SK-N-SH treated with all-trans-retinoic acid at 6 μM for 48 hours (cell line): Measurements from ENCODE around the gene ABHD6.

ENCODE experiments used
- ATAC-seq: fragments of 200-7000 bp; cut with Tn5 transposase; 3 replicates; pipeline ENCODE4 v1.9.1; 2020; ENCODE audit warnings: mild to moderate bottlenecking, moderate library complexity
- ARNTL ChIP-seq: fragments of 450-650 bp; formaldehyde crosslinking; IDR thresholded peaks from 2 replicates; pipeline ENCODE4 v1.5.0; 2020; ENCODE audit warnings: low read depth, mild to moderate bottlenecking, moderate library complexity, borderline replicate concordance
- BACH2 ChIP-seq: fragments of 250-450 bp; sonication (Bioruptor Pico); IDR thresholded peaks from 2 replicates; pipeline ENCODE4 v1.9.0; 2021; ENCODE audit warnings: mild to moderate bottlenecking, borderline replicate concordance
- ESRRG ChIP-seq: fragments of 250-450 bp; sonication (Bioruptor Pico); IDR thresholded peaks from 2 replicates; pipeline ENCODE4 v1.6.1; 2021; ENCODE audit warnings: mild to moderate bottlenecking
- ISL1 ChIP-seq: fragments of 250-450 bp; sonication (Bioruptor Pico); IDR thresholded peaks from 2 replicates; pipeline ENCODE4 v2.1.2; 2022; ENCODE audit warnings: mild to moderate bottlenecking, moderate library complexity
- OSR1 ChIP-seq: fragments of 250-450 bp; sonication (Bioruptor Pico); IDR thresholded peaks from 2 replicates; pipeline ENCODE4 v1.8.0; 2022; ENCODE audit warnings: moderate library complexity, mild to moderate bottlenecking, inconsistent platforms
- RARB ChIP-seq: fragments of 250-450 bp; sonication (Bioruptor Pico); IDR thresholded peaks from 2 replicates; pipeline ENCODE4 v1.8.0; 2021; ENCODE audit warnings: mild to moderate bottlenecking, moderate library complexity
- SNAI2 ChIP-seq: fragments of 250-450 bp; sonication (Bioruptor Pico); IDR thresholded peaks from 2 replicates; pipeline ENCODE4 v1.5.0; 2020; ENCODE audit warnings: mild to moderate bottlenecking, moderate library complexity
- TCF4 ChIP-seq: fragments of 250-450 bp; sonication (Bioruptor Pico); IDR thresholded peaks from 2 replicates; pipeline ENCODE4 v1.8.0; 2021; ENCODE audit warnings: mild to moderate bottlenecking, moderate library complexity, borderline replicate concordance
- TOX ChIP-seq: fragments of 250-450 bp; sonication (Bioruptor Pico); IDR thresholded peaks from 2 replicates; pipeline ENCODE4 v1.8.0; 2021; ENCODE audit warnings: mild to moderate bottlenecking, moderate library complexity, borderline replicate concordance
- ZC3H10 ChIP-seq: fragments of 250-450 bp; sonication (Bioruptor Pico); IDR thresholded peaks from 2 replicates; pipeline ENCODE4 v1.5.1; 2021; ENCODE audit warnings: mild to moderate bottlenecking, moderate library complexity
- ZFP3 ChIP-seq: fragments of 250-450 bp; sonication (Bioruptor Pico); IDR thresholded peaks from 2 replicates; pipeline ENCODE4 v1.5.0; 2020; ENCODE audit warnings: mild to moderate bottlenecking, moderate library complexity
- ZFP30 ChIP-seq: fragments of 450-650 bp; formaldehyde crosslinking; IDR thresholded peaks from 2 replicates; pipeline ENCODE4 v1.5.0; 2022; ENCODE audit warnings: mild to moderate bottlenecking, moderate library complexity
- ZNF565 ChIP-seq: fragments of 450-650 bp; formaldehyde crosslinking; conservative IDR thresholded peaks from 2 replicates; pipeline ENCODE4 v1.5.0; 2020; ENCODE audit warnings: low read depth, mild to moderate bottlenecking, moderate library complexity
- ZNF70 ChIP-seq: fragments of 450-650 bp; formaldehyde crosslinking; IDR thresholded peaks from 2 replicates; pipeline ENCODE4 v1.5.0; 2020; ENCODE audit warnings: mild to moderate bottlenecking, moderate library complexity
- TF ChIP-seq, protein P1 (sequence below): fragments of 250-450 bp; sonication (Bioruptor Pico); IDR thresholded peaks from 2 replicates; pipeline ENCODE4 v1.8.0; 2021; ENCODE audit warnings: low read depth, mild to moderate bottlenecking, moderate library complexity, borderline replicate concordance
- TF ChIP-seq, protein P2 (sequence below): fragments of 250-450 bp; sonication (Bioruptor Pico); IDR thresholded peaks from 2 replicates; pipeline ENCODE4 v1.5.1; 2021; ENCODE audit warnings: mild to moderate bottlenecking, moderate library complexity
- TF ChIP-seq, protein P3 (sequence below): fragments of 250-450 bp; sonication (Bioruptor Pico); IDR thresholded peaks from 2 replicates; pipeline ENCODE4 v1.5.1; 2020; ENCODE audit warnings: low read depth, mild to moderate bottlenecking, moderate library complexity
- TF ChIP-seq, protein P4 (sequence below): fragments of 250-450 bp; sonication (Bioruptor Pico); IDR thresholded peaks from 2 replicates; pipeline ENCODE4 v1.8.0; 2020; ENCODE audit warnings: mild to moderate bottlenecking, moderate library complexity, borderline replicate concordance

ABHD6 gene

DNA sequence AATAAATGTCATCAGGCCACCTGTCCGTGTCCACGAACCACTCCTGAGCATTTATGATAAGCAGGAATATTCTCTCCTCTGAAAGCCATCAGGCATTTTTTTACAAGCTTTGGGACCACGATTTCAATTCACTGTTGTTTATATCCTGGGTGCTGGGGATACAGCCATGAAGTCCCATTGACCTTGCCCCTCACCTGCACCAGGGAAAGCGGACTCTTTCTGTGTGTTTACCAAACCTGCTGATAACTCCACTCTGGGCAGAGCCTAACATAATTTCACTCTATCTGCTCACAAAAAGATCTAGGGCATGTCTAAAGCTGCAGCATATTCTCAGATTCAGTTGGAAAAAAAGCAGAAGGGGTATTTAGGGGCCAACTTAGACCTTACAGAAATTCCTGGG lies 31.6 kb upstream of the ABHD6 start:
- no peak for ATAC-seq
- TF ChIP-seq SNAI2 (no peak), ZC3H10 (CRISPR knock-in tag) (no peak)

DNA sequence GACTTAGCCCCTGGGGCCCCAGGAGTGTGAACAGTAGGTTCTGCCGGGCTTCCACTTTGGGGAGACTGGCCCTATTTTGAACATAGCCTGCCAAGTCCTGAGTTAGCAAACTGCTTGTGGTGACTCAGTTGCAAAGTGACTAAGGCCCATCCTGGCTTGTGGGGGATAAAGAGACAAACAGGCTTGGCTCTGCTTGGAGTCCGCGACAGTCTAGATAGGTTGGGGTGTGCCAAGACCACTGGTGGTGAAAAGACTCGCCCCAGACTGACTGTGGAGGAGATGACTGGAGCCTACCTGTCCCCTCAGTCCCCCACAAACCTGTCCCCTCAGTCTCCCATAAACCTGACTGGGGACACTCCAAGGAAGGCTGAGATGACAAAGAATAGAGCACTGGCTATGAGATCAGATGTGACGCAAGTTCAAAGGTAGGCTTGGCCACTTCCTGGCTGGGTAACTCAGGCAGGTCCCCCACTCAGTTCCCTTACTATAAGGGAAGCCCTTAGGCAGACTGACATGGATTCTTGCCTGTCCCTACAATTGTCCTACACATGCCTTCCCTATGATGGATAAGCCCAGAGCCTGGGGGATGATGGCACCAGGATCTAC lies 31.1 kb upstream of the ABHD6 start:
- no peak for TF ChIP-seq OSR1 (CRISPR knock-in tag)
- TF ChIP-seq ARNTL (CRISPR knock-in tag), result no peak

DNA sequence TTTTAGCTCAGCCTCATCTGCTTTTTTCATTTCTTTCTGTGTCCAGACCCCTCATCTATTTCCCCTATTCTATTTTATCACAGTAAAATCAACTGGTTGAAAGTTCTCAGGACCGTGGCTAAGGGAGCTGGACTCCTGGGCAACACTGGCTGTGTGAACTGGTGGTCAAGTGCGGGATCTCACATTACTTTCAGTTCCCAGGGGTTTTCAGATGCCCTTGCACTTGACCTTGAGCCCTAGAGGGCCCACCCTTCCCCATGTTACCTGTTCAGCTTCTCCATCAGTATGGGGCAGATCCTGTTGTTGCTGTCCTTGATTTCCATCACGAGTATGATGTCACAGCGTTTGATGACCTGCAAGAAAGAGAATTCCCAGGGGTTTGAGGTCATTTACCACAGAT lies 29.6 kb upstream of the ABHD6 start:
- TF ChIP-seq, protein P1, sequence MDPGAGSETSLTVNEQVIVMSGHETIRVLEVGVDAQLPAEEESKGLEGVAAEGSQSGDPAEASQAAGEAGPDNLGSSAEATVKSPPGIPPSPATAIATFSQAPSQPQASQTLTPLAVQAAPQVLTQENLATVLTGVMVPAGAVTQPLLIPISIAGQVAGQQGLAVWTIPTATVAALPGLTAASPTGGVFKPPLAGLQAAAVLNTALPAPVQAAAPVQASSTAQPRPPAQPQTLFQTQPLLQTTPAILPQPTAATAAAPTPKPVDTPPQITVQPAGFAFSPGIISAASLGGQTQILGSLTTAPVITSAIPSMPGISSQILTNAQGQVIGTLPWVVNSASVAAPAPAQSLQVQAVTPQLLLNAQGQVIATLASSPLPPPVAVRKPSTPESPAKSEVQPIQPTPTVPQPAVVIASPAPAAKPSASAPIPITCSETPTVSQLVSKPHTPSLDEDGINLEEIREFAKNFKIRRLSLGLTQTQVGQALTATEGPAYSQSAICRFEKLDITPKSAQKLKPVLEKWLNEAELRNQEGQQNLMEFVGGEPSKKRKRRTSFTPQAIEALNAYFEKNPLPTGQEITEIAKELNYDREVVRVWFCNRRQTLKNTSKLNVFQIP (CRISPR knock-in tag), result no peak
- ATAC-seq, result no peak

More for the DNA sequence above, 31.1 kb upstream of the ABHD6 start:
- no peak; the same call in 1 of the 3 replicates for ATAC-seq

DNA sequence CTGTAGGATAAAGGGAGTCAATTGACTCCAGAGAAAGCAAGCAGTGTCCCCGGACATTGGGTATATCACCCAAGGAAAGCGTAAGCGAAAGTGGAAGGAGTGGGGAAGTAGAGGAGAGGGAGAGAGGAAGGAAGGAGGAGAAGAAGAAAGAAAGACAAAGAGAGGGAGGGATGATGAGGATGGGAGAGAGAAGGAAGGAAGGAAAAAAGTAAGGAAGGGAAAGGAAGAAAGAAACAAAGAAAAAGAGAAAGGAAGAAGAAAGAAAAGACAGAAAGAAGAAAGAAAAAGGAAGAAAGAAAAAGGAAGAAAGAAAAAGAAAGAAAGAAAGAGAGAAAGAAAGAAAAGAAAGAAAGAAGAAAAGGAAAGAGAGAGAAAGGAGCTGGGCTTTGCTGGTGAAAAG lies 27.7 kb upstream of the ABHD6 start:
- TF ChIP-seq, protein P2, sequence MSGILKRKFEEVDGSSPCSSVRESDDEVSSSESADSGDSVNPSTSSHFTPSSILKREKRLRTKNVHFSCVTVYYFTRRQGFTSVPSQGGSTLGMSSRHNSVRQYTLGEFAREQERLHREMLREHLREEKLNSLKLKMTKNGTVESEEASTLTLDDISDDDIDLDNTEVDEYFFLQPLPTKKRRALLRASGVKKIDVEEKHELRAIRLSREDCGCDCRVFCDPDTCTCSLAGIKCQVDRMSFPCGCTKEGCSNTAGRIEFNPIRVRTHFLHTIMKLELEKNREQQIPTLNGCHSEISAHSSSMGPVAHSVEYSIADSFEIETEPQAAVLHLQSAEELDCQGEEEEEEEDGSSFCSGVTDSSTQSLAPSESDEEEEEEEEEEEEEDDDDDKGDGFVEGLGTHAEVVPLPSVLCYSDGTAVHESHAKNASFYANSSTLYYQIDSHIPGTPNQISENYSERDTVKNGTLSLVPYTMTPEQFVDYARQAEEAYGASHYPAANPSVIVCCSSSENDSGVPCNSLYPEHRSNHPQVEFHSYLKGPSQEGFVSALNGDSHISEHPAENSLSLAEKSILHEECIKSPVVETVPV (CRISPR knock-in tag), result no peak
- TF ChIP-seq TCF4 (CRISPR knock-in tag), result no peak
- TF ChIP-seq TOX (CRISPR knock-in tag), result no peak
- no peak for TF ChIP-seq ZNF565
- TF ChIP-seq, protein P3, sequence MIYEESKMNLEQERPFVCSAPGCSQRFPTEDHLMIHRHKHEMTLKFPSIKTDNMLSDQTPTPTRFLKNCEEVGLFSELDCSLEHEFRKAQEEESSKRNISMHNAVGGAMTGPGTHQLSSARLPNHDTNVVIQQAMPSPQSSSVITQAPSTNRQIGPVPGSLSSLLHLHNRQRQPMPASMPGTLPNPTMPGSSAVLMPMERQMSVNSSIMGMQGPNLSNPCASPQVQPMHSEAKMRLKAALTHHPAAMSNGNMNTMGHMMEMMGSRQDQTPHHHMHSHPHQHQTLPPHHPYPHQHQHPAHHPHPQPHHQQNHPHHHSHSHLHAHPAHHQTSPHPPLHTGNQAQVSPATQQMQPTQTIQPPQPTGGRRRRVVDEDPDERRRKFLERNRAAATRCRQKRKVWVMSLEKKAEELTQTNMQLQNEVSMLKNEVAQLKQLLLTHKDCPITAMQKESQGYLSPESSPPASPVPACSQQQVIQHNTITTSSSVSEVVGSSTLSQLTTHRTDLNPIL (CRISPR knock-in tag), result no peak

DNA sequence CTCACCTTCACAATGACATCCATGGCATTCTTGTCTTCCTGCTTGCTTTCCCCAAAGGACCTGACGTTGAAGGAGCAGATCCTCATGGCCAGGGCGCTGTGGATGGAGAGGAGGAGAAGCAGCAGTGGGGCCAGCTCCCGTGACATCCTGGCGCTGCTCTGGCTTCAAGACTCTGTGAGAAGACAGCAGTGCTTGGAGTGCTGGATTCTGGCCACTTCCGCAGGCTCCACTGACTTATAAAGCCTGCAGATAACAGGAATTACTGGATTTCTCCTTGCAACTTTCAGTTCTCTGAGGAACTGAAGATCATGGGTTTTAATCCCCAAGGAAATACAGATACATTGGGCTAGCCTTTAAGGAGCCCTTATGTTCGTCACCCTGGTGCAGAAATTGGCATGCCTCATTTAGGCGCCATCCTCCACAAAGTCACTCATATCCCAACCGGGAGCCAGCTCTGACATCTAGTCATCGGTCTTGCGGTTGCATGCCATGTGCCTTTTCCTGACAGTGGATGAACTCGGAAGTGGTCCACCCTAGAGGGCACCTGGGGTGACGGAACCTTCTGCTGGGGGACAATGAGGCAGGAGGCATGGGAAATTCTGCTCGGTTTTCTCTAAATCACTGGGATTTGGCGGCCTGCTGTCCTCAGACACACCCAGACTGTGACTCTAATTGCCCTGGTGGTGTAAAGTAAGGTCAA lies 26.7 kb upstream of the ABHD6 start, which contains the start of gene DNASE1L3:
Gene DNASE1L3 (minus strand): TSS at position 212 of the 700 bp plus-strand sequence. CDS start 66 bp downstream, at position 146.
- no peak for ATAC-seq
- TF ChIP-seq ARNTL (CRISPR knock-in tag) (no peak), ESRRG (CRISPR knock-in tag) (no peak), TOX (CRISPR knock-in tag) (no peak), ZFP3 (CRISPR knock-in tag) (no peak), BACH2 (CRISPR knock-in tag) (no peak), ZNF565 (no peak), ZC3H10 (CRISPR knock-in tag) (no peak), ISL1 (no peak), RARB (CRISPR knock-in tag) (no peak), ZFP30 (CRISPR knock-in tag) (no peak), ZNF70 (CRISPR knock-in tag) (no peak)
- TF ChIP-seq, protein P3 (CRISPR knock-in tag), result no peak
- TF ChIP-seq, protein P4, sequence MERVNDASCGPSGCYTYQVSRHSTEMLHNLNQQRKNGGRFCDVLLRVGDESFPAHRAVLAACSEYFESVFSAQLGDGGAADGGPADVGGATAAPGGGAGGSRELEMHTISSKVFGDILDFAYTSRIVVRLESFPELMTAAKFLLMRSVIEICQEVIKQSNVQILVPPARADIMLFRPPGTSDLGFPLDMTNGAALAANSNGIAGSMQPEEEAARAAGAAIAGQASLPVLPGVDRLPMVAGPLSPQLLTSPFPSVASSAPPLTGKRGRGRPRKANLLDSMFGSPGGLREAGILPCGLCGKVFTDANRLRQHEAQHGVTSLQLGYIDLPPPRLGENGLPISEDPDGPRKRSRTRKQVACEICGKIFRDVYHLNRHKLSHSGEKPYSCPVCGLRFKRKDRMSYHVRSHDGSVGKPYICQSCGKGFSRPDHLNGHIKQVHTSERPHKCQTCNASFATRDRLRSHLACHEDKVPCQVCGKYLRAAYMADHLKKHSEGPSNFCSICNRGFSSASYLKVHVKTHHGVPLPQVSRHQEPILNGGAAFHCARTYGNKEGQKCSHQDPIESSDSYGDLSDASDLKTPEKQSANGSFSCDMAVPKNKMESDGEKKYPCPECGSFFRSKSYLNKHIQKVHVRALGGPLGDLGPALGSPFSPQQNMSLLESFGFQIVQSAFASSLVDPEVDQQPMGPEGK (CRISPR knock-in tag), result no peak
- TF ChIP-seq, protein P1 (CRISPR knock-in tag), result no peak
- TF ChIP-seq, protein P2 (CRISPR knock-in tag), result no peak

More for the DNA sequence above, 27.7 kb upstream of the ABHD6 start:
- ATAC-seq, result no peak
